HG03521 (cell line): ENCODE results near the gene GPR158.

Experiments used
- ATAC-seq: cut with Tn5 transposase; IDR thresholded peaks from one replicate; pipeline ENCODE4 v1.9.1; 2021; ENCODE audit warnings: mild to moderate bottlenecking, moderate library complexity; ENCODE audit not compliant: unreplicated experiment

GPR158 gene

DNA sequence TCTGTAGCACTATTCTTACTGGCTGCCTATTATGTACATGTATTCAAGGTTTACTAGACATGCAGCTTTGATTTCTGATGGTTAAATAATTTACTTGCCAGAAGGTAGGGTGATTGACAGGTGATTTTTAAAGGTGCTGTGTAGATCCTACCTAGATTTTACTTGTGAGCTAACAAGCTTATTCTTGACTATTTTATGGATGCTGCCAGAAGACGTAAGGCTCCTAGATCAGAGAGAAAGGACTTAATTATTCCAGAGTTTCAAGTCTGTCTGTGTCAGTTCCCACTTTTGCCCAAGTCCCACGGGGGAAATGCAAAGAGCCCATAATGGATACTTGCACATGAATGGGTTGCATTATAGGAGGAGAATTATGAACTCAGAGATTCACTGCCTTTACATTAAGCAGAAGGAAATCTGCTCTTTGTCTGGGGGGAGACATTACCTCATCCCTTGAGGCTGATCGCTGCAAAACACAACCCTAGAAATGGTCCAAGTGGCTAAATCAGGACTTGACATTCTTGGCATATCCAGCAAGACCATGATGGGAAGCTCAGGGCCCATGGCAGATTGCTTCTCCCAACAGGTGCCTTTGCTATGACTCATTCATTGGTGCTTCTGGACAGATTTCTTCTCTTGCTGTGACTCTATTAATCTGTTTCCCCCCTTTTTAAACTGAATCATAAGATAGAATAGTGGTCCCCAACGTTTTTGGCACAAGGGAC, 32.1 kb downstream of the GPR158 start:
- no peak for ATAC-seq

DNA sequence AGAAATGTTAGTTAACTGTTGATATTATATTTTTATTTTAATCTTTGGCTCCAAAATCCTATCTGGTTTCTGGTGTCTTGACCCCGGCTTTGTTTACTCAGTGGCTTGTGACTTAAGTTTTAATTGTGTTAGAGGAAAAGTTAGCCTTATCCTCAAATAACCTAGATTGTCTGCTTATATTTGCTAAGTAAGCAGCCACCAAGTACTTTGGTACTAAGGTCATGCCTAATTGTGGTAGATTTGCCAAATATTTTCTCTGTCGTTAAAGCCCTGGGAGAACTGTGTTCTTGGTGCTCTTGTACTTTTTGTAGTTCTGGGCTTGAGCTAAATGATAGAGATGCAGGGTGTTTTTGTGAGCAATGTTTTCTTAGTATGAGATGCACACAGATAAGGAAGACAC, 34.8 kb downstream of the GPR158 start:
- ATAC-seq = no peak

DNA sequence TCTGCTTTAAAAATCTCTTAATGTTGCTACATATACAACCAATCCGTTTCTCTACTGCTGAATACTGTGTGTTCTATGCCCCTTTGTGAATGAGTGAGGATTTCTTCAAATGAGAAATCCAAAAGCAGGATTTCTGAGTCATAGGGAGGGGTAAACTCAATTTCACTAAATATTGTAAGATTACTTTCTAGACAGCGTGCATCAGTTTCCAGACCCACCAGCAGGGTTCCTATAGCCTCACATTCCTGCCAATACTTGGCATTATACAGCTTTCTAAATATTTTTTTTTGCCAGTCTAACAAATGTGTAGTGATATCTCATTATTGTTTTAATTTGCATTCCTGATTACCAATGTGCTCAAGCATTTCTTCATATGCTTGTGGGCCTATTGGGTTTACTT, 35.5 kb downstream of the GPR158 start:
- no peak for ATAC-seq

DNA sequence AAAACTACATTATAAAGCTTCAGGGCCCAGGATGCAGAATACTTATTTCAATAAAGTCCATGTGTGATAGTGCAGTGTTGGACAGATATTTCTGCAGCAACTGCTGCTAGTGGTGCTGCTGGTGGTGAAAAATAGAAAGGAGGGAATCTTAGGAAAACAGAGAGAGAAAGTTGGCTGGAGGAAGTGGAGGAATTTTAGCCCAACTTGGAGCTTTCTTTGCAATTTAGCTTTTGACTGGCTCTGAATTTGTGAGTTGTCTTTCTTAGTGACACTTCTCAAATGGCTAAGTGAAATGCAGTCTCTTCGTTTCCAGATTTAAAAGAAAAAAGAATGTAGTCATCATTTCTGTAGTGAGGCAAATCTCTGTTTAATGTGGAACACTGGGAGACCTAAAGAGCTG, 45.4 kb downstream of the GPR158 start:
- no peak for ATAC-seq

DNA sequence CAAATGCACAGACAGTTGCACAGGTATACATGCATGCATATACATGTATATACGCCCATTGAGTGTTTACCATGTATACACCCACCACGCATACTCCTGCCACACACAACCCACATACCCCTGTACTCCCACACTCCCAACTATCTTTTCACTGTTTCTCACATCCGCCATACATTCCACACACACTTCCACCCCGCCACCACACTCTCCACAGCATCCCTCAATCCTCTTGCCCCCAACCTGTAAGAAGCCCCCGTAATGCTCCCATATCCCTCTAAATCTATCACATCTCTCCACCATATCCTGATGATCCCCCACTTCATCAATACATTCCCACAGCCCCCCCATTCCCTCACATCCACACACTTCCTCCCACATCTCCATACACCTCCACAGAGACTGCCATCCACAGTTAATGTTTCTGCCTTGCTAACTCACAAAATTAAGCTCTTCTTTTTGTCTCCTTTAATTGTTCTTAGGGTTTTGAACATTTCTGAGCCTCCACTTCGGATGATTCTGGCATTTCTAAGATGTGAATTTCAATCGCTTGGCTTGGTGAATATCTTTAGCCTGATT, 47.4 kb downstream of the GPR158 start:
- ATAC-seq = no peak

DNA sequence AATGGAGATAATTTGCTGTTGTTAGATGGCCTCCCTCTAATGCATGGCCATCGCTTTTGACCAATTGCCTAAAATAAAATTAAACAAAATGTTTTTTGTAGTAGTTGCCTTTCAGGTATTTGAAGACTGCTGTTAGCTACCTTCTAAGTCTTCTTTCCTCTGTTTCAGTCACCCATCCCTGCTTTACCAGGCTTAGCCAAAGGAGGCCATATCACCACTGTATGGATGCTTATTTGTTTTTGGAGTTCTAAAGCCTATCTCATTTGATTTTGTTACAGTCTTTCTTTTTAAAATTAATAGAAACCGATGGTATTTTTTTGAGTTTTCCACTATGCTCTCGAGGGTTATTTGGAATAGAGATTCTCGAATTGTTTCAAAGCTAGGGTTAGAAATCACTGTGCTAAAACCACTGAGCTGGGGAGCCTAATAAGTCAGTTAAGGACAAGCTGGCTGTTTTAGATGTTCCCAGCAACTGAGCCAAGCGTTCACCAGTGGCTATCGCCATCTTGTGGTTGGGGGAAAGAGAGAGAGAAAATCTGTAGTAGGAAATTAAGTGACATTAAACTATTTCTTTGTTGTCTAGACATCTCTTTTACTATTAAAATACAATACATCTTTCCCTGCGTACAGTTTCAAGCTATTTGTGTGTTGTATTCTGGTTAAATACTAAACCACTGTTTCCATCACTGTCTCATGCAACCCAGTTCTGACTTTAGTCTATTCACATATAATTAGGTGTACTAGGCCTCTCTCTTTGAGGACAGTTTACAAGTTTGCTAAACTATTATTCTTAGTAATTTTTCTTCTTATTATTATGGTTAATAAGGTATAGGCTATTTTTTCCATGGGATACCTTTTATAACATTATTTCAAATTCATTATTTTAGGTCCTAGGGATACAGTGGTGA, 52.2 kb downstream of the GPR158 start:
- ATAC-seq = no peak

DNA sequence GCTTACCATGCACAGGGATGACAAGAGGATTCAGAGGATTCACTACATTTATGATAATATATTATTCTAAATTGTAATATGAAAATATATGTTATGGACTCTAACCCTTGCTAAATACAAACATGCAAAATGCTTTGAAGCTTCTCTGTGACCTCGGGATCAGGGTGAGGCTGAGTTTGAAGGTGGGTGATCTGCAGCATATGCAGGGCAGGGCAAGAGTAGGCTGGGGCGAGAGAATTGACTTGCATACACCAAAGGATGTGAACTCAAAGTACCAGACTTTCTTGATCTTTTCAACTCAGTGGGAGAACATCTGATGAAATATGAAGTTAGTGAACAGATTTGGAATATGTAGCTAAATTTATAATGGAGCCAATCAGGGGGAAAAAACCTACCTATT, 57.0 kb downstream of the GPR158 start:
- ATAC-seq = no peak

DNA sequence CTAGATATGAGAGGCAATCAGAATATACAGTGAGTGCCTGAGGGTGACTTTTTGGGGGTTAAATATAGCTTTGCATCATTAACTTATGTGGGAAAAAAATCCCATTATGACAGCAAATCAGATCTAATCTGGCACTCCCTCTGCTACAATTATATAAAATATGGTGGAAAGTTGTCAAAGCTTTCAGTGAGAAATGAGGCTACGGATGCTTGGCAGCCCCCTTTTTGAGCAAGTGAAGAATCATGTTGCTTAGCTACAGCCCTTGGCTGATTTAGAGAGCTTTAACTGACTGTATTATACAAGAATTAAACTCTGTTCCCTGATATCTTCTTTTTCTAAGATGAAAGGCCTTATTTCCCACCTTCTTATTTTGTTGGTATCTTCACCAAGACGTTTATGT, 57.4 kb downstream of the GPR158 start:
- ATAC-seq = no peak

DNA sequence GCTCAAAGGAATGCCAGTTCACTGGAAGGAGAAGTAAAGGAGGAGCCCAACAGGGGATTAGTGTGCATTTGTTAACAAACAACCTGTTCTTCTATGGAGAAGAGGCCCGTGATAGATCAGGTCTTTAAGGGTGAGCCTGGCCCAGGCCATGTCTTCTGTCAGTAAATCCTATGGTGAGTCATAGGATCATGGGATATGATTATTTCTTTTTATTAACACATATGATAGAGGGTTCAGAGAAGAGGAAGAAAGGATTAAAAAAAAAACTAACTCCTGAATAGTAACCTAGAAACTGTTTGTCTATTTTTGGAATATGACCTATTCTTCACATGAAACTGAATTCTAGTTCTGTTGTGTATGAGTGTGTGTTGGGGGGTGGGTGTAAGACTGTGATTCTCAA, 70.4 kb downstream of the GPR158 start:
- no peak for ATAC-seq

DNA sequence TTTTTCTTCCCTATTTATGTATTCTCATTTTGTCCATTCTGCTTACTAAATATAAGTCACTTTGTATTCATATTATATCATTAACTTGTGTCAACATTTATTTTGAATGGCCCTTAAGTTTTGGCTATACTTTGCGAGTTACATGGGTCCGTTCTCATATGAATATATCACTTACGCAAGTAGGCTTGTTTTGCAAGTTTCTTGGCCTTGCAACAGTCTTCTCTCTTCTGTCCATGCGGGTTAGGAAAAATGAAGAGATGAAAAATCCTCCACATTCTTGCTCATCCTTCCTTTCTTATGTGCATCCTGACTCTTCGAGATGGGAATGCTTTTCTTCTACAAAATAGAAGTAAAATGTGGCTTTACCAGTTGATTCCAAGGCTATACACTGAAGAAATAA, 82.8 kb downstream of the GPR158 start:
- ATAC-seq = no peak

DNA sequence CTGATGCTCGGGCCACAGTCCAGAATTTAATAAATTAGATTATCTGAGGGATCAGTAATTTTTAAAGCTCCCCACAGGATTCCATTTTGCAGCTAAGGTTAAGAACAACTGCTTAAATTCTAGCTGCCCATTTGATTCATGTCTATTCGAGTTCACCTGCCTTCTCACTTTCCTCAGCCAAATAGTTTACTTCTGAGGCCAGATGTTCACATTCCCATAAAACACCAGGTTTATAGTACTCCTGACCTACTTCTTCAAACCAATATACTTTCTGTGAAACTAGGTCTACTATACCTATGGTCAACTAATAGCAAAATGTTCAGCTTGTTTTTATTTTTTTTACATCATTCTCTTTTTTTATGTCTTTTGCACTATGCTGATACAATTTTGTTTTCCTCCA, 86.3 kb downstream of the GPR158 start:
- no peak for ATAC-seq

DNA sequence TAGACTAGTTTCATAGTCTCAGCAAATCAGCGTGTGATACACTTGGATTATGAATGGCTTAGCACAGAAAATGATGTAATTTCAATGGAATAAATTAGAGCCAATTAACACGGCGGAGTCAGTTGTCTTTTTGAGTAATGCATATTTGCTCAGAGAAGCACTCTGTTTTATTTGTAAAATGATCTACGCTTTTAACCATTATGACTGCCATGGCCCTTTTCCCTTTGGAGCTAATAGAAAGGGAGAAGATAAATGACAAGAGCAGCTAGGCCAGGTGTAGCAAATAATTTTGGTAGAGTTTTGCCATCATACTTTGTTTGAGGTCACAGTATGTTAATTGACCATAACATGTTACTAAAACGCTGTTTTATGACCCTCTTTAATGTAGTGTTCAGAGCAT, 86.8 kb downstream of the GPR158 start:
- ATAC-seq = no peak

DNA sequence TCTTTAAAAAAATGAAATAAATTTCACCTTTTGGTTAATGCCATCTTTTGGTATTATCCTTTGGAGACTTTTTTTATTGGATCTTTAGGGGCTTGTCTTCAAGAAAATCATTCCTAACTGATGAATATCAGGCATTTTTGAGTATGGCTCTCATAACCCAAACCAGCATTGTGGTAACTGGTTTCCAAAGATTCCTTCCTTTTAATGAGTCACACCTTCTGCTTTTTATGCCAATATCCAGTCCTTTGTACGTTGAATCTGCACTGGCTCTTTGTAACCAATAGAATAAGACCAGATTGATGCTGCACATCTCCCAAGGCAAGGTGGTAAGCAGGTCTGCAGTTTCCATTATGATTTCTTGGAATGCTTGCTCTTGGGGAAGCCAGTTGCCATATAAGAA, 89.1 kb downstream of the GPR158 start:
- ATAC-seq = no peak

DNA sequence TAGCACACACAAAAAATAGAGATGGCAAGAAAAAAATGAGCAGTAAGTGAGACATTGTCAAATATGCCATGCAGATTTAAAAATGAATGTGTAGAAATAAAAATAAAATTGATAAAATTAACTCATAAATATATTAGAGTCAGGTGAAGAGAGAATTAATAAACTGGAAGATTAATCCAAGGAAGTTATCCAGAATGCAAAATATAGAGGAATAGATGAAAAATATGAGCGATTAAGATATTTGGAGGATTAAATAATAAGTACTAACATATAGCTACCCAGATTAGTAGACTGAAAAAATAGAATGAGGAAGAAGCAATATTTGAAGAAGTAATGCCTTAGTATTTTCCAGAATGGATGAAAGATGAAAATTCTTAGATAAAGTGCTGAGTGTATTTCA, 103.4 kb downstream of the GPR158 start:
- ATAC-seq = no peak

DNA sequence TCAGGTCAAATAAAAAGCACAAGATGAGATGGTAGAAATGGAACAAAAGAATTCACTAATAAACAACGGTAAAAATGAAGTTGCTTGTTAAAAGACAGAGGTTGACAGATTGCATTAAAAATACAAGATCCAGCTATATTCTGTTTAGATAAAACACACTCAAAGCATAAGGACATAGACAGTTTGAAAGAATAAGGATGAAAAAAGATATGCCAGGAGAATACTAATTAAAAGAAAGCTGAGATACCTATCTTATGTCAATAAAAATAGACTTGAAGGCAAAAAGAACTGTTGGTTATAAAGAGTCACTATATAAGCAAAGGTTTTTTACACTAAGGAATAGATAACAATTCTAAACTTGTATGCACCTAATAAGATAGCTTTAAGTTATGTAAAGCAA, 105.3 kb downstream of the GPR158 start:
- no peak for ATAC-seq

DNA sequence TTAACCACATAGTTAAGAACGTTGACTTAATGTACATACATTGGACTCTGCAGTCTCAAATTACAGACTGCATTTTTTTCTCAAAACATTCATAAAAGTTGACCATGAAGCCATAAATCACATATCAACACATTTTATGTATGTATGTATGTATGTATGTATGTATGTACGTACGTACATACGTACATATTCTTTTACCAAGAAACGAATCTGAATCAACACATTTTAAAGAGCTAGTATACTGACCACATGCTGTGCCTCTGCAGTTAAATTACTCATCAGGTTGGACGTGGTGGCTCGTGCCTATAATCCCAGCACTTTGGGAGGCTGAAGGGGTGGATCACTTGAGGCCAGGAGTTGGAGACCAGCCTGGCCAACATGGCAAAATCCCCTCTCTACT, 105.8 kb downstream of the GPR158 start:
- no peak for ATAC-seq

DNA sequence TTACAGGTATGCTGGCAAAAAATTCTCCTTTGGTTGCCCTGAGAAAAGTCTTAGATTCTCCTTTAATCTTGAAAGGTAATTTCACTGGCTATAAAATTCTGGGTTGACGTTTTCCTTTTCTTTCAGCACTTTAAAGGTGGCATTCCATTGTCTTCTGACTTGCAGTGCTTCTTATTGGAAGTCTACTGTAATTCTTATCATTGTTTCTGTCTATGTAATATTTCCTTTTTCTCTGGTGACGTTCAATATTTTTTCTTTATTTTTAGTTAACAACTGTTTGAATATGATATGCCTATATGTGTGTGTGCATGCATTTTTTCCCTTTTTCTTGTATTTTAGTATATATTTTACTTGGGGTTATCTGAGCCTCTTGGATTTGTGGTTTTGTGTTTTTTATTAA, 111.0 kb downstream of the GPR158 start:
- ATAC-seq = no peak

DNA sequence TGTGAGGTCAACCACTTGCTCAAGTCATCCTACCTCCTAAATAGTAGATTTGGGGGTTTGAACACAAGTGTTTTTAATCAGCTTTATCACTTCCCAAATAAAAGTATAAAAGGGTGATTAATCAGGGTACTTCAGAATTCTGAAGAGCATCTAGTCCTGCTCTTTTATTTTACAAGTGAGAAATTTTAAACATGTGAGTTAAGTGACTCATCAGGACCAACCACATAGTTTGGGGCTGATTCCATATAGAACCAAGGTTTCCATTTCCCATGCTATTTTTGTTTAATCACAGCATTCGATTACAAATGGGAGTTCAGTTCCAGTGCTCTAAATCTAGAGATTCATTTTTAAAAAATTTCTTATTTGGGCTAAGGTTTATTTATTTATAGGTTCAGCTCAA, 113.4 kb downstream of the GPR158 start:
- no peak for ATAC-seq

DNA sequence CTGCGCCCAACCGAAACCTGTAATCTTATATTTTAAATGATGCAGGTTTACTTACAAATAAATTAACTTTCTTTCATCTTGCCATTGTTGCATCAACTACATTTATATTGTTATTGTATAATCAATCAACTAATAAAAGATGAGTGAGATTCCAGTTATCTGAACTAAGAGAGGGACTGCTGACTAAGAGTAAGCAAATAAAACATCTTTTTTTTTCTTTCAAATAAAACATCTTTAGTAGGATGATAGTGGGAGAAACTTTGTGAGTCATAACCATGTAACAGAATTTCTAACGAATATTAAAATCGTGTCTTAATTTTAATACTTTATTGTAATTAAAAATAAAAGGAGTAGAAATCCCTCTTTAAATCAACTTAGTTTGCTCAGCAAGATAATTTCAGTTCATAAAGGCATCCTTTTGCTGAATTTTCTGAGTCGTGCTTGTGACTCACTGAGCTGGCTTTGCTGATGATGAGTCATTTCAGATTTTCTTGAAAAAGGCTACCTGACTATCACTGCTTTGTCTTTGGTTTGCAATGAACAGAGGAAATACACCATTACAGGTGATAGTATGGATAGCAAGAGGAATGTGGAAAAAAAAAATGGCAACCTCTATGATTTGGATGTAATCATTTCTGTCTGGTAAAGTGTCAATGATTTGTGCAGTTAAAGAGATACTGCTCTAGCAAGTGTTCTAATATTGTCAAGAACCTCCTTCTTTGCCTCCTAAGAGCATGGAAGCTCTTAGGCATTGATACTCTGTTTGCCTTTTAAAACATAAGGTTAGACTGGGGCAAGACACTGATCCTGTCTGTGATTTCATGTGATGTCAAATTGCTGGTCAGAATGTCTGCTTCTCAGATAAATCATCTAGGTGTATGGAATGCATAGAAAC, 119.5 kb downstream of the GPR158 start:
- ATAC-seq = no peak

DNA sequence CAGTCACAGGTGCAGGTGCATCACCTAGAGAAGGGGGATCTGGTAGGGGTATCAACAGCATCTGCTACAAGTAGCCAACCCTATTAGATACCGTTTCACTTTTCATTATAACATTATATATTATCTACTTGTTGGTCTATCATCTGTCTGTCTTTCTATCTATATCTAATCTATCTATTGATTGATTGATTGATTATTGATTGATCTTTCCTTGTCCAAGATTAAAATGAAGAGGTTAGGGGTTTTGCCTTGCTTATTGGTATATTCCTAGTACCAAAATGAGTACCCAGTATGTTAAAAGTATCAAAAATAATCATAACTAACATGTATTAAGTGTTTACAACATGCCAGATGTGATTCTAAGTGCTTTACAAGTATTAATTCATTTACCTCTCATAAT, 121.5 kb downstream of the GPR158 start:
- no peak for ATAC-seq

DNA sequence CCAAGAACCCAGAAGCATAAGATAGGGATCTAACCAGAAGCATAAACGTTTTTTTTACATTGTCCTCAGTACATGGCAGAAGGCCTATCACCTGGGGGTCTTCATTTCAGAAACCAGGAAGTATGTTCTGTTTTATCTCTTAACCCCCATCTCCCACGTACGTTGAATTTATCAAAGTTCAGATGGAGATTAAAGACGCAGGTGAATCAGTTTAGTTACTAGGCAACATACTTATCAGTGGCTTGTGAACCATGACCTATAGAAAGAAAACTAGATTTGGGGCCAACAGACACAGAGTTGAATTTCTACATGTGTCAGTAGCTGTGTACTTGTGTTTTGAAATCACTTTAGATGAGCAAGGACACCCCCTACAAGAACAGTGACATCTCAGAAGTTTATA, 122.7 kb downstream of the GPR158 start:
- ATAC-seq = no peak
